Fibroblast of lung (primary cell): ENCODE data around the gene NAA38.

Source experiments
- EZH2 ChIP-seq: IDR thresholded peaks from 2 replicates; pipeline ENCODE4 v1.5.1; 2012; ENCODE audit warnings: low read length, control low read depth, mild to moderate bottlenecking; ENCODE audit errors: missing control alignments
- TF ChIP-seq, protein P1 (sequence below), 2 donors: IDR thresholded peaks in 1 of 2; conservative IDR thresholded peaks in 1 of 2; 1 replicate in 1 of 2; 2 replicates in 1 of 2; pipeline ENCODE4 v1.5.1; 2011 to 2012; ENCODE audit warnings: low read length in 2 of 2, control low read depth in 1 of 2, inconsistent platforms in 1 of 2, low read depth in 1 of 2, mild to moderate bottlenecking in 1 of 2

GRCh38 chr17:7846063-7846735 lies 11.2 kb downstream of the NAA38 start:
- TF ChIP-seq, protein P1, sequence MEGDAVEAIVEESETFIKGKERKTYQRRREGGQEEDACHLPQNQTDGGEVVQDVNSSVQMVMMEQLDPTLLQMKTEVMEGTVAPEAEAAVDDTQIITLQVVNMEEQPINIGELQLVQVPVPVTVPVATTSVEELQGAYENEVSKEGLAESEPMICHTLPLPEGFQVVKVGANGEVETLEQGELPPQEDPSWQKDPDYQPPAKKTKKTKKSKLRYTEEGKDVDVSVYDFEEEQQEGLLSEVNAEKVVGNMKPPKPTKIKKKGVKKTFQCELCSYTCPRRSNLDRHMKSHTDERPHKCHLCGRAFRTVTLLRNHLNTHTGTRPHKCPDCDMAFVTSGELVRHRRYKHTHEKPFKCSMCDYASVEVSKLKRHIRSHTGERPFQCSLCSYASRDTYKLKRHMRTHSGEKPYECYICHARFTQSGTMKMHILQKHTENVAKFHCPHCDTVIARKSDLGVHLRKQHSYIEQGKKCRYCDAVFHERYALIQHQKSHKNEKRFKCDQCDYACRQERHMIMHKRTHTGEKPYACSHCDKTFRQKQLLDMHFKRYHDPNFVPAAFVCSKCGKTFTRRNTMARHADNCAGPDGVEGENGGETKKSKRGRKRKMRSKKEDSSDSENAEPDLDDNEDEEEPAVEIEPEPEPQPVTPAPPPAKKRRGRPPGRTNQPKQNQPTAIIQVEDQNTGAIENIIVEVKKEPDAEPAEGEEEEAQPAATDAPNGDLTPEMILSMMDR (conservative IDR thresholded peaks at IDR 0.05 in 1 of 2, IDR thresholded peaks at IDR 0.05 in 1 of 2; ENCODE audit: low read depth in 1 of 2, low read length in 2 of 2): no peak
- no peak for TF ChIP-seq EZH2
